DMS153 (cell line): ENCODE results near the gene EEFSEC.

Experiments
- DNase-seq: peaks from one replicate; lab custom pipeline; 2025; lab: John Stamatoyannopoulos, UW

The EEFSEC gene

GRCh38 chr3:128427175-128427857 is 274.0 kb downstream of the EEFSEC start:
- no peak for DNase-seq

- DNase-seq = no peak
Measured at GRCh38 chr3:128427872-128428822, 274.9 kb downstream of the EEFSEC start.

GRCh38 chr3:128429275-128429674 is 276.0 kb downstream of the EEFSEC start:
- no peak for DNase-seq

- no peak for DNase-seq
Measured at GRCh38 chr3:128429751-128430150, 276.5 kb downstream of the EEFSEC start.

- no peak for DNase-seq
Measured at GRCh38 chr3:128430301-128430700, 277.0 kb downstream of the EEFSEC start.

GRCh38 chr3:128430731-128431130 is 277.4 kb downstream of the EEFSEC start:
- DNase-seq = no peak

GRCh38 chr3:128431803-128432300 is 278.6 kb downstream of the EEFSEC start:
- no peak for DNase-seq

GRCh38 chr3:128432301-128432970 is 279.2 kb downstream of the EEFSEC start:
- peak; percentile 9 for DNase-seq

- no peak for DNase-seq
Measured at GRCh38 chr3:128432971-128433836, 279.9 kb downstream of the EEFSEC start.

- no peak for DNase-seq
Measured at GRCh38 chr3:128433837-128434165, 280.5 kb downstream of the EEFSEC start.

- DNase-seq = no peak
Measured at GRCh38 chr3:128434524-128434923, 281.2 kb downstream of the EEFSEC start.

GRCh38 chr3:128435058-128435457 is 281.8 kb downstream of the EEFSEC start:
- no peak for DNase-seq

GRCh38 chr3:128435561-128435960 is 282.3 kb downstream of the EEFSEC start:
- DNase-seq = no peak

GRCh38 chr3:128436214-128436613 is 282.9 kb downstream of the EEFSEC start:
- no peak for DNase-seq

GRCh38 chr3:128438488-128439072 is 285.3 kb downstream of the EEFSEC start:
- no peak for DNase-seq

GRCh38 chr3:128439226-128439625 is 285.9 kb downstream of the EEFSEC start:
- no peak for DNase-seq

- DNase-seq = no peak
Measured at GRCh38 chr3:128442070-128442469, 288.8 kb downstream of the EEFSEC start.

- DNase-seq = no peak
Measured at GRCh38 chr3:128442949-128443348, 289.7 kb downstream of the EEFSEC start.

GRCh38 chr3:128443771-128444170 is 290.5 kb downstream of the EEFSEC start:
- no peak for DNase-seq

- no peak for DNase-seq
Measured at GRCh38 chr3:128445357-128445756, 292.1 kb downstream of the EEFSEC start.

- no peak for DNase-seq
Measured at GRCh38 chr3:128446821-128447220, 293.5 kb downstream of the EEFSEC start.
